ENCODE data around the gene SUGCT. TPM values are rescaled to one million over a fixed set of nuclear protein-coding genes. Genes with fewer than 3 reads are reported as not detected.
A peak's percentile ranks its signal among the peaks of the same experiment; 100 is the strongest.

Gene SUGCT
- total and polyA plus RNA-seq, 5 donors from 2014 or later, result 0.52 to 3.1 (median 1.5) TPM; not detected in 1

- Histone ChIP-seq H3K4me3 (ENCODE audit: low read depth, low read length) (no peak overlapping the region), H3K9me3 (ENCODE audit: control insufficient read depth in 2 of 2, low read length in 2 of 2) (peaks cover 0 to 2% of the 10 kb centered on the region in 2 experiments), H3K36me3 (ENCODE audit: control insufficient read depth, insufficient read depth, low read length) (no peaks in the 10 kb centered on the region), H3K27ac (ENCODE audit: insufficient read depth, low read length, poor library complexity, severe bottlenecking) (no peak overlapping the region), H3K4me1 (ENCODE audit: control insufficient read depth, insufficient read depth, low read length, poor library complexity, severe bottlenecking) (no peaks in the 10 kb centered on the region), H3K27me3 (ENCODE audit: control insufficient read depth, insufficient read depth, low read length) (no peaks in the 10 kb centered on the region)
- DNase-seq (no peak), ATAC-seq (ENCODE audit: low read depth in 2 of 2) (no peak)
- Mint-ChIP-seq H3K4me1 (no peaks in the 10 kb centered on the region), H3K27me3 (no peaks in the 10 kb centered on the region), H3K27ac (no peak overlapping the region), H3K4me3 (no peak overlapping the region), H3K9me3 (peaks cover 0 to 7% (median 6%) of the 10 kb centered on the region in 7 donors), H3K36me3 (no peaks in the 10 kb centered on the region)
Observed at GRCh38 chr7:40851001-40851400, 716.2 kb downstream of the SUGCT start.

GRCh38 chr7:40859076-40859475, 724.3 kb downstream of the SUGCT start:
- no peaks in the 10 kb centered on the region for H3K36me3 ChIP-seq (ENCODE audit: control insufficient read depth, insufficient read depth, low read length)
- no peaks in the 10 kb centered on the region for H3K27me3 ChIP-seq (ENCODE audit: control insufficient read depth, insufficient read depth, low read length)
- DNase-seq, result no peak
- ATAC-seq (ENCODE audit: low read depth in 2 of 2), result no peak
- peaks cover 0 to 11% (median 0%) of the 10 kb centered on the region in 7 donors for H3K9me3 Mint-ChIP-seq
- H3K4me1 ChIP-seq (ENCODE audit: control insufficient read depth, insufficient read depth, low read length, poor library complexity, severe bottlenecking), result no peaks in the 10 kb centered on the region
- no peak overlapping the region for H3K27ac ChIP-seq (ENCODE audit: insufficient read depth, low read length, poor library complexity, severe bottlenecking)
- H3K4me3 ChIP-seq (ENCODE audit: low read depth, low read length), result no peak overlapping the region
- H3K4me1 Mint-ChIP-seq, result no peaks in the 10 kb centered on the region
- no peaks in the 10 kb centered on the region for H3K36me3 Mint-ChIP-seq
- H3K9me3 ChIP-seq (ENCODE audit: control insufficient read depth in 2 of 2, low read length in 2 of 2), result peaks cover 1 to 4% of the 10 kb centered on the region in 2 experiments
- no peak overlapping the region for H3K4me3 Mint-ChIP-seq
- H3K27me3 Mint-ChIP-seq, result no peaks in the 10 kb centered on the region
- H3K27ac Mint-ChIP-seq, result no peak overlapping the region

GRCh38 chr7:40859965-40860543, 725.2 kb downstream of the SUGCT start:
- H3K4me3 Mint-ChIP-seq, result no peak overlapping the region
- no peak for ATAC-seq (ENCODE audit: low read depth in 2 of 2)
- H3K27ac Mint-ChIP-seq, result no peak overlapping the region
- Histone ChIP-seq H3K27ac (ENCODE audit: insufficient read depth, low read length, poor library complexity, severe bottlenecking) (no peak overlapping the region), H3K36me3 (ENCODE audit: control insufficient read depth, insufficient read depth, low read length) (no peaks in the 10 kb centered on the region), H3K27me3 (ENCODE audit: control insufficient read depth, insufficient read depth, low read length) (no peaks in the 10 kb centered on the region), H3K9me3 (ENCODE audit: control insufficient read depth in 2 of 2, low read length in 2 of 2) (peaks cover 1 to 4% of the 10 kb centered on the region in 2 experiments), H3K4me1 (ENCODE audit: control insufficient read depth, insufficient read depth, low read length, poor library complexity, severe bottlenecking) (no peaks in the 10 kb centered on the region), H3K4me3 (ENCODE audit: low read depth, low read length) (no peak overlapping the region)
- peaks cover 0 to 11% (median 2%) of the 10 kb centered on the region in 7 donors for H3K9me3 Mint-ChIP-seq
- no peak for DNase-seq
- H3K4me1 Mint-ChIP-seq, result no peaks in the 10 kb centered on the region
- no peaks in the 10 kb centered on the region for H3K36me3 Mint-ChIP-seq
- no peaks in the 10 kb centered on the region for H3K27me3 Mint-ChIP-seq

GRCh38 chr7:40865441-40866233, 730.8 kb downstream of the SUGCT start:
- Histone ChIP-seq H3K36me3 (ENCODE audit: control insufficient read depth, insufficient read depth, low read length) (no peaks in the 10 kb centered on the region), H3K27me3 (ENCODE audit: control insufficient read depth, insufficient read depth, low read length) (no peaks in the 10 kb centered on the region), H3K4me3 (ENCODE audit: low read depth, low read length) (no peak overlapping the region), H3K27ac (ENCODE audit: insufficient read depth, low read length, poor library complexity, severe bottlenecking) (no peak overlapping the region), H3K9me3 (ENCODE audit: control insufficient read depth in 2 of 2, low read length in 2 of 2) (peaks cover 0 to 4% of the 10 kb centered on the region in 2 experiments), H3K4me1 (ENCODE audit: control insufficient read depth, insufficient read depth, low read length, poor library complexity, severe bottlenecking) (no peaks in the 10 kb centered on the region)
- no peaks in the 10 kb centered on the region for H3K36me3 Mint-ChIP-seq
- peaks cover 3 to 19% (median 4%) of the 10 kb centered on the region in 7 donors for H3K9me3 Mint-ChIP-seq
- H3K4me3 Mint-ChIP-seq, result no peak overlapping the region
- H3K4me1 Mint-ChIP-seq, result no peaks in the 10 kb centered on the region
- ATAC-seq (ENCODE audit: low read depth in 2 of 2) (no peak), DNase-seq (no peak)
- H3K27ac Mint-ChIP-seq, result no peak overlapping the region
- H3K27me3 Mint-ChIP-seq, result no peaks in the 10 kb centered on the region

- Histone ChIP-seq H3K4me1 (ENCODE audit: control insufficient read depth, insufficient read depth, low read length, poor library complexity, severe bottlenecking) (no peaks in the 10 kb centered on the region), H3K4me3 (ENCODE audit: low read depth, low read length) (no peak overlapping the region), H3K27ac (ENCODE audit: insufficient read depth, low read length, poor library complexity, severe bottlenecking) (no peak overlapping the region), H3K27me3 (ENCODE audit: control insufficient read depth, insufficient read depth, low read length) (no peaks in the 10 kb centered on the region), H3K9me3 (ENCODE audit: control insufficient read depth in 2 of 2, low read length in 2 of 2) (peaks cover 0 to 4% of the 10 kb centered on the region in 2 experiments), H3K36me3 (ENCODE audit: control insufficient read depth, insufficient read depth, low read length) (no peaks in the 10 kb centered on the region)
- no peaks in the 10 kb centered on the region for H3K36me3 Mint-ChIP-seq
- no peaks in the 10 kb centered on the region for H3K4me1 Mint-ChIP-seq
- DNase-seq, result no peak
- H3K27me3 Mint-ChIP-seq, result no peaks in the 10 kb centered on the region
- peaks cover 2 to 26% (median 6%) of the 10 kb centered on the region in 7 donors for H3K9me3 Mint-ChIP-seq
- ATAC-seq (ENCODE audit: low read depth in 2 of 2), result no peak
- no peak overlapping the region for H3K27ac Mint-ChIP-seq
- H3K4me3 Mint-ChIP-seq, result no peak overlapping the region
Observed at GRCh38 chr7:40866601-40867000, 731.8 kb downstream of the SUGCT start.

GRCh38 chr7:40870108-40870507, 735.3 kb downstream of the SUGCT start:
- Mint-ChIP-seq H3K27me3 (no peaks in the 10 kb centered on the region), H3K4me1 (no peaks in the 10 kb centered on the region)
- no peak for DNase-seq

GRCh38 chr7:40873248-40873647, 738.4 kb downstream of the SUGCT start:
- Histone ChIP-seq H3K27ac (ENCODE audit: insufficient read depth, low read length, poor library complexity, severe bottlenecking) (no peak overlapping the region), H3K9me3 (ENCODE audit: control insufficient read depth in 2 of 2, low read length in 2 of 2) (no peaks in the 10 kb centered on the region), H3K27me3 (ENCODE audit: control insufficient read depth, insufficient read depth, low read length) (no peaks in the 10 kb centered on the region), H3K4me1 (ENCODE audit: control insufficient read depth, insufficient read depth, low read length, poor library complexity, severe bottlenecking) (no peaks in the 10 kb centered on the region), H3K36me3 (ENCODE audit: control insufficient read depth, insufficient read depth, low read length) (no peaks in the 10 kb centered on the region), H3K4me3 (ENCODE audit: low read depth, low read length) (no peak overlapping the region)
- H3K9me3 Mint-ChIP-seq, result peaks cover 0 to 34% (median 3%) of the 10 kb centered on the region in 7 donors
- H3K27ac Mint-ChIP-seq, result no peak overlapping the region
- no peaks in the 10 kb centered on the region for H3K36me3 Mint-ChIP-seq
- ATAC-seq (ENCODE audit: low read depth in 2 of 2), result no peak
- no peak for DNase-seq
- no peaks in the 10 kb centered on the region for H3K4me1 Mint-ChIP-seq
- H3K27me3 Mint-ChIP-seq, result no peaks in the 10 kb centered on the region
- H3K4me3 Mint-ChIP-seq, result no peak overlapping the region

More at GRCh38 chr7:40870108-40870507, 735.3 kb downstream of the SUGCT start:
- no peak for ATAC-seq (ENCODE audit: low read depth in 2 of 2)
- Histone ChIP-seq H3K27ac (ENCODE audit: insufficient read depth, low read length, poor library complexity, severe bottlenecking) (no peak overlapping the region), H3K9me3 (ENCODE audit: control insufficient read depth in 2 of 2, low read length in 2 of 2) (no peaks in the 10 kb centered on the region), H3K27me3 (ENCODE audit: control insufficient read depth, insufficient read depth, low read length) (no peaks in the 10 kb centered on the region), H3K4me1 (ENCODE audit: control insufficient read depth, insufficient read depth, low read length, poor library complexity, severe bottlenecking) (no peaks in the 10 kb centered on the region), H3K36me3 (ENCODE audit: control insufficient read depth, insufficient read depth, low read length) (no peaks in the 10 kb centered on the region), H3K4me3 (ENCODE audit: low read depth, low read length) (no peak overlapping the region)
- Mint-ChIP-seq H3K9me3 (peaks cover 1 to 41% (median 7%) of the 10 kb centered on the region in 7 donors), H3K27ac (peak overlapping the region in 1 of 3 donors; percentile 80), H3K36me3 (no peaks in the 10 kb centered on the region), H3K4me3 (no peak overlapping the region)

Data from CD4-positive, CD25-positive, alpha-beta regulatory T cell (primary cell).